SK-N-SH (cell line): ENCODE measurements around the gene AIP. TPM values are rescaled to one million over a fixed set of nuclear protein-coding genes. Genes with fewer than 3 reads are reported as not detected.
A peak's percentile ranks its signal among the peaks of the same experiment; 100 is the strongest.

Source experiments
- CTCF ChIA-PET: fragments of 300-600, 350-600 bp; formaldehyde crosslinking; extraction: SDS; loops from one replicate; lab custom pipeline; 2021; lab: Yijun Ruan, JAX
- POLR2A ChIA-PET: fragments of 350-600 bp; sonication (Branson Sonifier 250); formaldehyde crosslinking; extraction: SDS; loops from one replicate; lab custom pipeline; 2020; ENCODE audit warnings: antibody characterized with exemption, inconsistent platforms; lab: Yijun Ruan, JAX
- DNase-seq: peaks from one replicate; pipeline ENCODE4 v3.0.0; 2012
- H2AFZ ChIP-seq: fragments of 200-600 bp; sonication (generic); 2 replicates; pipeline ENCODE4 v1.8.1; 2016; ENCODE audit warnings: antibody characterized with exemption, mild to moderate bottlenecking, low read depth
- H3F3A ChIP-seq: fragments of 200-600 bp; sonication (generic); replicated peaks from 2 replicates; pipeline ENCODE3; 2016; ENCODE audit warnings: antibody characterized with exemption, mild to moderate bottlenecking; ENCODE audit not compliant: insufficient read depth
- H3K27ac ChIP-seq, 2 experiments: fragments of 200-500 bp in 1 of 2; fragments of 200-600 bp in 1 of 2; sonication (Bioruptor generic) in 1 of 2; sonication (generic), shearing (Covaris generic) in 1 of 2; 2 replicates each; pipeline versions ENCODE4 v1.5.1 to v1.6.1; 2014 to 2016; ENCODE audit warnings: low read depth in 2 of 2, inconsistent platforms in 1 of 2, low read length in 1 of 2, mild to moderate bottlenecking in 1 of 2, mixed read lengths in 1 of 2
- H3K27me3 ChIP-seq: fragments of 200-600 bp; sonication (generic), shearing (Covaris generic); 2 replicates; pipeline ENCODE4 v1.6.1; 2016; ENCODE audit warnings: mixed run types; ENCODE audit not compliant: insufficient read depth
- H3K36me3 ChIP-seq, 2 experiments: fragments of 200-500 bp in 1 of 2; fragments of 200-600 bp in 1 of 2; sonication (Bioruptor generic) in 1 of 2; sonication (generic) in 1 of 2; replicated peaks in 1 of 2; 2 replicates each; pipeline versions ENCODE3 to v1.5.1; 2014 to 2016; ENCODE audit warnings: low read length in 1 of 2, mild to moderate bottlenecking in 1 of 2; ENCODE audit not compliant: insufficient read depth in 2 of 2, control insufficient read depth in 1 of 2
- H3K4me1 ChIP-seq, 2 experiments: fragments of 200-500 bp in 1 of 2; fragments of 200-600 bp in 1 of 2; sonication (Bioruptor generic) in 1 of 2; sonication (generic), shearing (Covaris generic) in 1 of 2; 2 replicates each; pipeline versions ENCODE4 v1.5.1 to v1.6.1; 2014 to 2016; ENCODE audit warnings: low read depth in 1 of 2, low read length in 1 of 2, mixed run types in 1 of 2; ENCODE audit not compliant: insufficient read depth in 2 of 2, control insufficient read depth in 1 of 2
- H3K4me2 ChIP-seq: fragments of 200-600 bp; sonication (generic), shearing (Covaris generic); 2 replicates; pipeline ENCODE4 v1.6.1; 2017; ENCODE audit warnings: mixed run types
- H3K4me3 ChIP-seq, 2 experiments: fragments of 200-500 bp in 1 of 2; fragments of 200-600 bp in 1 of 2; sonication (Bioruptor generic) in 1 of 2; sonication (generic), shearing (Covaris generic) in 1 of 2; 2 replicates each; pipeline versions ENCODE4 v1.5.1 to v1.8.1; 2014 to 2016; ENCODE audit warnings: low read depth in 2 of 2, inconsistent platforms in 1 of 2, low read length in 1 of 2, mild to moderate bottlenecking in 1 of 2, mixed read lengths in 1 of 2, moderate library complexity in 1 of 2
- H3K79me2 ChIP-seq: fragments of 200-600 bp; sonication (generic); 2 replicates; pipeline ENCODE4 v1.8.1; 2017; ENCODE audit warnings: mild to moderate bottlenecking; ENCODE audit not compliant: insufficient read depth
- H3K9ac ChIP-seq: fragments of 200-600 bp; sonication (generic); 2 replicates; pipeline ENCODE4 v1.6.1; 2017; ENCODE audit warnings: mixed run types
- H3K9me2 ChIP-seq: fragments of 200-600 bp; sonication (generic); 2 replicates; pipeline ENCODE4 v1.6.1; 2017; ENCODE audit warnings: mixed run types
- H3K9me3 ChIP-seq: fragments of 200-600 bp; sonication (generic); 2 replicates; pipeline ENCODE4 v1.6.1; 2017; ENCODE audit warnings: mixed run types, mild to moderate bottlenecking, moderate library complexity
- H4K20me1 ChIP-seq: fragments of 200-600 bp; sonication (generic); 2 replicates; pipeline ENCODE4 v1.6.1; 2017; ENCODE audit warnings: mild to moderate bottlenecking, mixed run types; ENCODE audit not compliant: insufficient read depth
- ELF1 ChIP-seq: IDR thresholded peaks from 2 replicates; pipeline ENCODE4 v1.4.0; 2012
- FOXJ3 ChIP-seq: sonication (generic); formaldehyde crosslinking; IDR thresholded peaks from 2 replicates; pipeline ENCODE4 v1.5.1; 2020; ENCODE audit warnings: mild to moderate bottlenecking, missing genetic modification reagents
- GABPA ChIP-seq: IDR thresholded peaks from 2 replicates; pipeline ENCODE4 v1.4.0; 2012; ENCODE audit warnings: low read depth, mild to moderate bottlenecking
- GATA2 ChIP-seq: sonication (generic); formaldehyde crosslinking; IDR thresholded peaks from 2 replicates; pipeline ENCODE4 v1.5.0; 2020; ENCODE audit warnings: mild to moderate bottlenecking, missing genetic modification reagents
- MEF2A ChIP-seq: IDR thresholded peaks from 2 replicates; pipeline ENCODE4 v1.4.0; 2012; ENCODE audit warnings: low read depth, borderline replicate concordance
- RAD21 ChIP-seq: IDR thresholded peaks from 2 replicates; pipeline ENCODE4 v1.6.1; 2012; ENCODE audit warnings: mild to moderate bottlenecking, low read length
- RCOR1 ChIP-seq: fragments of 150-350 bp; IDR thresholded peaks from 2 replicates; pipeline ENCODE4 v1.6.1; 2017; ENCODE audit warnings: antibody characterized with exemption, low read length
- RFX5 ChIP-seq: IDR thresholded peaks from 2 replicates; pipeline ENCODE4 v1.6.1; 2012; ENCODE audit warnings: mild to moderate bottlenecking, improper control_type of control experiment, low read length
- TAF1 ChIP-seq: IDR thresholded peaks from 2 replicates; pipeline ENCODE4 v1.6.1; 2012; ENCODE audit warnings: low read depth, mild to moderate bottlenecking, low read length, moderate library complexity, borderline replicate concordance
- TCF12 ChIP-seq: IDR thresholded peaks from 2 replicates; pipeline ENCODE4 v1.4.0; 2012
- WGBS: methylation state at CpG from one replicate; pipeline ENCODE4 v1.1.6; 2017; ENCODE audit warnings: low lambda C conversion rate; 5-methylcytosine and 5-hydroxymethylcytosine counted together
- polyA plus RNA-seq, 3 experiments: library from polyadenylated mRNA; depleted of rRNA; stranded (reverse); fragments of >200 nt; gene quantifications; 2 replicates each; pipeline ENCODE4 v1.2.3, GENCODE V29; 2012
- TF ChIP-seq, protein P1 (sequence below): IDR thresholded peaks from 2 replicates; pipeline ENCODE4 v1.4.0; 2012; ENCODE audit warnings: low read depth, borderline replicate concordance
- TF ChIP-seq, protein P2 (sequence below): IDR thresholded peaks from 2 replicates; pipeline ENCODE4 v1.4.0; 2012; ENCODE audit warnings: low read depth
- TF ChIP-seq, protein P3 (sequence below): fragments of 200-600 bp; sonication (generic); IDR thresholded peaks from 2 replicates; pipeline ENCODE4 v1.6.1; 2017; ENCODE audit warnings: antibody characterized with exemption, mild to moderate bottlenecking, moderate library complexity

AIP gene
- polyA plus RNA-seq, 1 of the 3 experiments (the other 2 are of a cell fraction), result 207 TPM

DNA sequence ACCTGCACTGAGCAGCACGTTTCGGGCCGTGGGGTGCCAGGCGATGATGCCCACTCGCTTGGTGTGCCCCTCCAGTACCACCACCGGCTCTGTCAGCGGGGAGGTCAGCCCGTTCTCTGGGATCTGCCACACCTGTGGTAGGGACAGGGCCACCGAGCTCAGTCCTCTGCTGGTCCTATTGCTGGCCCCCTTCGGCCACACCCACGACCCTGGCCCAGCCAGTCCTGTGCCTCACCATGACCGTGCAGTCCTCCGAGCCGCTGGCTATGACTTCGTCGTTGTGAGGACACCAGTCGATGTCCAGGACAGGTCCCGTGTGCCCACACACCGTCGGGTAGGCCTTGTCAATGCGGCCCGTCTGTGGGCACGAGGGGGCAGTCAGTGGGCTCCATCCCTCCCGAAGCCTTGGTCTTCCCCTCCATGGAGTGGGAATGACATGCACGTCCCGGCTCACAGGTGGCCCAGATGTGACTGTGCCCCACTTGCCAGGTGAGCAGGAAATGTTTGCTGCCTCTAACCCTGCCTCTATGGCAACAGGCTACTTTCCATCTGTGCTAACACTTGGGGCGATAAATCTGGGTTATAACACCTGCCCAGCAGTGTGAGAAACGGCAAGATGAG, 41.0 kb upstream of the AIP start:
- no peaks in the 10 kb centered on the region for H3K27me3 ChIP-seq
- no peak overlapping the region for H2AFZ ChIP-seq
- H3K4me1 ChIP-seq, result peaks cover 4 to 11% of the 10 kb centered on the region in 2 experiments; a peak in 3 of 4 replicates
- H3K9me2 ChIP-seq, result no peaks in the 10 kb centered on the region
- 87% methylated on average over 13 of the region's 28 CpGs for WGBS
- peaks cover 0 to 31% of the 10 kb centered on the region in 2 experiments for H3K36me3 ChIP-seq
- ChIA-PET CTCF (interaction anchor here (0.7 kb wide), 1 partner anchor 12 kb away, joined by 3 read pairs; no protein-coding TSS in a partner anchor), POLR2A (interaction anchor here (0.7 to 1.7 kb wide), 3 partner anchors 11 to 40 kb away, joined by 3 to 4 read pairs (median 3); partner anchors contain the start of genes PPP1CA and RPS6KB2)
- peak overlapping the region; percentile 95; the same call in 1 of the 2 replicates for H3K4me2 ChIP-seq
- H3K9me3 ChIP-seq, result no peaks in the 10 kb centered on the region
- H3K79me2 ChIP-seq, result peaks cover 12% of the 10 kb centered on the region; the same call in 1 of the 2 replicates
- H3K27ac ChIP-seq, result no peak overlapping the region
- no peaks in the 10 kb centered on the region for H3F3A ChIP-seq
- no peak for TF ChIP-seq TAF1
- TF ChIP-seq RAD21, result no peak
- no peak for TF ChIP-seq RFX5
- TF ChIP-seq, protein P1, sequence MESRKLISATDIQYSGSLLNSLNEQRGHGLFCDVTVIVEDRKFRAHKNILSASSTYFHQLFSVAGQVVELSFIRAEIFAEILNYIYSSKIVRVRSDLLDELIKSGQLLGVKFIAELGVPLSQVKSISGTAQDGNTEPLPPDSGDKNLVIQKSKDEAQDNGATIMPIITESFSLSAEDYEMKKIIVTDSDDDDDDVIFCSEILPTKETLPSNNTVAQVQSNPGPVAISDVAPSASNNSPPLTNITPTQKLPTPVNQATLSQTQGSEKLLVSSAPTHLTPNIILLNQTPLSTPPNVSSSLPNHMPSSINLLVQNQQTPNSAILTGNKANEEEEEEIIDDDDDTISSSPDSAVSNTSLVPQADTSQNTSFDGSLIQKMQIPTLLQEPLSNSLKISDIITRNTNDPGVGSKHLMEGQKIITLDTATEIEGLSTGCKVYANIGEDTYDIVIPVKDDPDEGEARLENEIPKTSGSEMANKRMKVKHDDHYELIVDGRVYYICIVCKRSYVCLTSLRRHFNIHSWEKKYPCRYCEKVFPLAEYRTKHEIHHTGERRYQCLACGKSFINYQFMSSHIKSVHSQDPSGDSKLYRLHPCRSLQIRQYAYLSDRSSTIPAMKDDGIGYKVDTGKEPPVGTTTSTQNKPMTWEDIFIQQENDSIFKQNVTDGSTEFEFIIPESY, result no peak
- TF ChIP-seq RCOR1, result no peak
- TF ChIP-seq GATA2 (CRISPR knock-in tag), result no peak
- H3K4me3 ChIP-seq, result peak overlapping the region in 1 of 2 experiments; percentile 83; a peak in 1 of 4 replicates
- no peak for DNase-seq
- no peak overlapping the region for H3K9ac ChIP-seq
- no peaks in the 10 kb centered on the region for H4K20me1 ChIP-seq

DNA sequence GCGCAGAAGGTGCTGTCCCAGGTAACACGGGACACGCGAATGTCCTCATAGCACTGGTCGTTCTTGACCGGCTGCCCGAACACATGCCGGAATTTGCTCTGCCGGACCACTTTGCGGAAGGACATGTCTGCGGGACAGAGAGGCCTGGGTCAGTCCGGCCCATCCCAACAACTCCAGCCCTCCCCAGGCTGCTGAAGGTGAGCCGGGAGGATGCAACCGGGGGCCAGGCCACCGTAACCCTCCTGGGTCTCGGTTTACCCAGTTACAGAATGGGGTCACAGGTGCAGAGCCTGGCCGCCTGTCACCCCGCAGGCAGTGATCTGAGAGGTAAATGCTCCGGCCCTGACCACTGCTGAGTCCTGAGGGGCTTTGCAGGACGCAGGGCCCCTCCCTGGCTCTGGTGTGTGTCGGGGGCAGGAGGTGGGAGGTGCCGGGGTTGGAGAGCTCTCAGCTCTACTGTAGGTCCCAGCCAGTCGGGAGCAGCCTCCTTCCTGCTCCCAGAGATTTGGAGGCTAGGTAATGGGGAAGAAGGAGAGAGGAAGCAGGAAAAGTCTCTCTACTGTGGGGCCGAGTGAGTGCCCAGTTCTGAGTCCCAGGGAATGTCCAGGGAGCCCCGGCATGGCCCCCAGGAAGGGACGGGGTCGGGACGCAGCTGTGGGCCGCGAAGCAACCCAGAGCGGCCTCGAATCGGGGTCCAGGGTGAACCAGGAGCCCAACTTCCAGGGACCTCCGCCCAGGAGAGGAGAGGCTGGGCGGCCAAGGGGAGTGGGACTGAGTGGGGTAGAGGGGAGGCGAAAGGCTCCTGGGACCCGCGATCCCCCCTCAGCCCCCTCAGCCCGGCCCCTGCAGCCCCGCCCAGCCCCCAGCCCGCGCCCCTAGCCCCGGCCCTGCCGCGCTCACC, 40.1 kb upstream of the AIP start:
- Histone ChIP-seq H3K27me3 (no peaks in the 10 kb centered on the region), H3K4me3 (peak overlapping the region; percentile 80 to 83), H3F3A (no peaks in the 10 kb centered on the region), H3K27ac (peak overlapping the region; percentile 44 to 51), H3K4me1 (peaks cover 4 to 11% of the 10 kb centered on the region in 2 experiments; a peak in 3 of 4 replicates), H3K9ac (peak overlapping the region; percentile 80), H3K79me2 (peaks cover 12% of the 10 kb centered on the region; the same call in 1 of the 2 replicates), H4K20me1 (no peaks in the 10 kb centered on the region), H3K4me2 (peak overlapping the region; percentile 95), H3K9me3 (no peaks in the 10 kb centered on the region), H2AFZ (no peak overlapping the region), H3K9me2 (no peaks in the 10 kb centered on the region), H3K36me3 (peaks cover 0 to 25% of the 10 kb centered on the region in 2 experiments)
- POLR2A ChIA-PET, result no interaction called here
- WGBS, result 18% methylated on average over 17 of the region's 45 CpGs
- DNase-seq, result no peak
- TF ChIP-seq FOXJ3 (CRISPR knock-in tag) (no peak), ELF1 (no peak), GATA2 (CRISPR knock-in tag) (no peak), MEF2A (no peak), GABPA (no peak), TAF1 (no peak), TCF12 (no peak)
- TF ChIP-seq, protein P2, sequence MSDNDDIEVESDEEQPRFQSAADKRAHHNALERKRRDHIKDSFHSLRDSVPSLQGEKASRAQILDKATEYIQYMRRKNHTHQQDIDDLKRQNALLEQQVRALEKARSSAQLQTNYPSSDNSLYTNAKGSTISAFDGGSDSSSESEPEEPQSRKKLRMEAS, result no peak
- TF ChIP-seq, protein P3, sequence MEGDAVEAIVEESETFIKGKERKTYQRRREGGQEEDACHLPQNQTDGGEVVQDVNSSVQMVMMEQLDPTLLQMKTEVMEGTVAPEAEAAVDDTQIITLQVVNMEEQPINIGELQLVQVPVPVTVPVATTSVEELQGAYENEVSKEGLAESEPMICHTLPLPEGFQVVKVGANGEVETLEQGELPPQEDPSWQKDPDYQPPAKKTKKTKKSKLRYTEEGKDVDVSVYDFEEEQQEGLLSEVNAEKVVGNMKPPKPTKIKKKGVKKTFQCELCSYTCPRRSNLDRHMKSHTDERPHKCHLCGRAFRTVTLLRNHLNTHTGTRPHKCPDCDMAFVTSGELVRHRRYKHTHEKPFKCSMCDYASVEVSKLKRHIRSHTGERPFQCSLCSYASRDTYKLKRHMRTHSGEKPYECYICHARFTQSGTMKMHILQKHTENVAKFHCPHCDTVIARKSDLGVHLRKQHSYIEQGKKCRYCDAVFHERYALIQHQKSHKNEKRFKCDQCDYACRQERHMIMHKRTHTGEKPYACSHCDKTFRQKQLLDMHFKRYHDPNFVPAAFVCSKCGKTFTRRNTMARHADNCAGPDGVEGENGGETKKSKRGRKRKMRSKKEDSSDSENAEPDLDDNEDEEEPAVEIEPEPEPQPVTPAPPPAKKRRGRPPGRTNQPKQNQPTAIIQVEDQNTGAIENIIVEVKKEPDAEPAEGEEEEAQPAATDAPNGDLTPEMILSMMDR, result no peak
- CTCF ChIA-PET, result no interaction called here
